HG03139 (cell line): ENCODE measurements around the gene WDR59.

ENCODE experiments used
- ATAC-seq: cut with Tn5 transposase; IDR thresholded peaks from one replicate; pipeline ENCODE4 v1.9.1; 2021; ENCODE audit not compliant: unreplicated experiment

Gene WDR59

GRCh38 chr16:74903901-74904678, 80.8 kb downstream of the WDR59 start:
- no peak for ATAC-seq

GRCh38 chr16:74903120-74903519, 81.8 kb downstream of the WDR59 start:
- ATAC-seq: no peak

GRCh38 chr16:74902161-74902560, 82.8 kb downstream of the WDR59 start:
- ATAC-seq: no peak

GRCh38 chr16:74901606-74902005, 83.3 kb downstream of the WDR59 start:
- no peak for ATAC-seq

- ATAC-seq: no peak
These were observed 85.1 kb downstream of the WDR59 start for GRCh38 chr16:74899816-74900215.

- ATAC-seq: no peak
These were observed 86.3 kb downstream of the WDR59 start for GRCh38 chr16:74898659-74899058.

GRCh38 chr16:74896389-74897370, 88.2 kb downstream of the WDR59 start:
- ATAC-seq: no peak

GRCh38 chr16:74893541-74893940, 91.4 kb downstream of the WDR59 start:
- ATAC-seq: no peak

- ATAC-seq: no peak
These were observed 92.1 kb downstream of the WDR59 start for GRCh38 chr16:74892574-74893461.

GRCh38 chr16:74888888-74889287, 96.0 kb downstream of the WDR59 start:
- ATAC-seq: no peak

GRCh38 chr16:74888232-74888862, 96.6 kb downstream of the WDR59 start:
- ATAC-seq: no peak

GRCh38 chr16:74887084-74887483, 97.8 kb downstream of the WDR59 start:
- ATAC-seq: no peak

GRCh38 chr16:74877706-74878105, 107.2 kb downstream of the WDR59 start:
- ATAC-seq: no peak

- no peak for ATAC-seq
These were observed 109.9 kb downstream of the WDR59 start for GRCh38 chr16:74874912-74875546.

- ATAC-seq: no peak
These were observed 110.8 kb downstream of the WDR59 start for GRCh38 chr16:74874123-74874522.

- ATAC-seq: no peak
These were observed 112.6 kb downstream of the WDR59 start for GRCh38 chr16:74872302-74872701.

GRCh38 chr16:74871608-74872007, 113.3 kb downstream of the WDR59 start:
- no peak for ATAC-seq

- no peak for ATAC-seq
These were observed 116.4 kb downstream of the WDR59 start for GRCh38 chr16:74868501-74868900.

- no peak for ATAC-seq
These were observed 116.9 kb downstream of the WDR59 start for GRCh38 chr16:74868035-74868434.

GRCh38 chr16:74867281-74867849, 117.6 kb downstream of the WDR59 start:
- no peak for ATAC-seq
